Activated T-helper 1 cell treated with anti-CD3 and anti-CD28 coated beads, Interleukin-12 subunit alpha, Interleukin-12 subunit beta, Interleukin-2, Interleukin-4 antibody, amounts not matched to agents 30 ng/mL and 10 ng/mL and 1 ng/mL, durations not matched to agents 14 hours and 24 hours and 36 hours (primary cell): ENCODE data around the gene JADE3. TPM values are rescaled to one million over a fixed set of nuclear protein-coding genes. Genes with fewer than 3 reads are reported as not detected.

ENCODE experiments used
- DNase-seq: peaks from one replicate; pipeline ENCODE4 v3.0.0; 2021; ENCODE audit warnings: low spot score
- H3K27ac Mint-ChIP-seq: one replicate; pipeline ENCODE4 v1.8.0; 2021; ENCODE audit warnings: mild to moderate bottlenecking, mixed read lengths
- H3K27me3 Mint-ChIP-seq: one replicate; pipeline ENCODE4 v1.8.0; 2022; ENCODE audit warnings: mild to moderate bottlenecking, moderate library complexity, mixed read lengths; ENCODE audit not compliant: insufficient read depth
- H3K36me3 Mint-ChIP-seq: one replicate; pipeline ENCODE4 v1.8.0; 2021; ENCODE audit warnings: low read depth, mixed read lengths
- H3K4me1 Mint-ChIP-seq: one replicate; pipeline ENCODE4 v1.8.0; 2021; ENCODE audit warnings: low read depth, mixed read lengths
- H3K4me3 Mint-ChIP-seq: one replicate; pipeline ENCODE4 v1.8.0; 2021; ENCODE audit warnings: mild to moderate bottlenecking, moderate library complexity, mixed read lengths
- H3K9me3 Mint-ChIP-seq: one replicate; pipeline ENCODE4 v1.8.0; 2021; ENCODE audit warnings: mixed read lengths
- intact Hi-C: fragments of 100-400 bp; cut with micrococcal nuclease; formaldehyde crosslinking; loops from one replicate; pipeline ENCODE4 v1.15.1; 2024
- total RNA-seq: library from RNA; stranded (reverse); gene quantifications from 2 replicates; pipeline ENCODE4 v1.2.3, GENCODE V29; 2022

JADE3 gene
- total RNA-seq, 1 donor from 2014 or later, result 1.3 TPM

- Mint-ChIP-seq H3K27ac (no peak overlapping the region), H3K9me3 (no peaks in the 10 kb centered on the region), H3K36me3 (no peaks in the 10 kb centered on the region), H3K27me3 (peaks cover 38% of the 10 kb centered on the region), H3K4me1 (peaks cover 11% of the 10 kb centered on the region), H3K4me3 (peak overlapping the region; percentile 83)
- intact Hi-C loops, result loop anchor here (2.0 kb wide), 1 partner anchor 66 kb away; no protein-coding TSS in a partner anchor
- no peak for DNase-seq
Observed at GRCh38 chrX:46912603-46913491, 626 bp downstream of the JADE3 start.

- peaks cover 11% of the 10 kb centered on the region for H3K4me1 Mint-ChIP-seq
- H3K4me3 Mint-ChIP-seq, result peak overlapping the region; percentile 83
- H3K27ac Mint-ChIP-seq, result peak overlapping the region; percentile 12
- no peak for DNase-seq
- intact Hi-C loops, result loop anchor here (2.0 kb wide), 1 partner anchor 65 kb away; no protein-coding TSS in a partner anchor
- peaks cover 35% of the 10 kb centered on the region for H3K27me3 Mint-ChIP-seq
- H3K36me3 Mint-ChIP-seq, result no peaks in the 10 kb centered on the region
- no peaks in the 10 kb centered on the region for H3K9me3 Mint-ChIP-seq
Observed at GRCh38 chrX:46913667-46914066, 1.4 kb downstream of the JADE3 start.

DNA sequence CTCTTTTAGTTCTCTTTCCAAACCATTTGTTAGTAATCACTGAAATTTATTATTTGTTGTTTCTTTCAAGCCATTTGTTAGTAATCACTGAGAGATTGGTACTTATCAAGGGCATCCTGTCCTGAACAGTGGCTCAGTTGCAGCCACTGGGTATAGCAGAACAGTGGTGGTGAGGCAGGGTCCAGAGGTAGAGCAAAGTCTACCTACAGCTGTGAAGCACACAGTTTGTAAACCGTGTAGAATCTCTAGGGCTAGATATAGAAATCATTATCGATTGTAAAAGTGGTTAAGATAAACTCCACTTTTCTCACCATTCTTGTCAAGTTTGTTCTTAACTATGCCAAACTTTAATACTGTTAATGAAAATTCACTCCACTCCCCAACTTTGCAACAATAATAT lies 4.1 kb downstream of the JADE3 start:
- H3K27ac Mint-ChIP-seq, result no peak overlapping the region
- H3K4me1 Mint-ChIP-seq, result peaks cover 11% of the 10 kb centered on the region
- peaks cover 6% of the 10 kb centered on the region for H3K9me3 Mint-ChIP-seq
- no peaks in the 10 kb centered on the region for H3K36me3 Mint-ChIP-seq
- no peak for DNase-seq
- H3K4me3 Mint-ChIP-seq, result no peak overlapping the region
- peaks cover 28% of the 10 kb centered on the region for H3K27me3 Mint-ChIP-seq
- intact Hi-C loops, result no loop called here

DNA sequence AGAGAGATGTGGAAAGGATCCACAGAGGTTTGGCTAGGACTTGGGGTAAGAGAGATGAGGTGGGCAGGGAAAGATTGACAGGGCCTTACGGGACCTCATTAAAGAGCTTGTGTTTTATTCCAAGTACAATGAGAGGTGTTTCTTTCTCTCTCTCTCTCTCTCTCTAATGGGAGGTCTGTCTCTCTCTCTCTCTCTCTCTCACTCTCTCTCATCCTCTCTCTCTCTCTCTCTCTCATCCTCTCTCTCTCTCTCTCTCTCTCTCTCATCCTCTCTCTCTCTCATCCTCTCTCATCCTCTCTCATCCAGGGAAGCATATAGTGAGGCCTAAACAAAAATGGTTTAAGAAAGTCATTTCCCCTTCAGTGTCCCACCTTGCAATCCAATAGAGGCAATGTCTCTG lies 5.4 kb downstream of the JADE3 start:
- Mint-ChIP-seq H3K27me3 (peaks cover 24% of the 10 kb centered on the region), H3K4me3 (no peak overlapping the region), H3K36me3 (no peaks in the 10 kb centered on the region), H3K27ac (no peak overlapping the region), H3K4me1 (peaks cover 11% of the 10 kb centered on the region), H3K9me3 (peaks cover 6% of the 10 kb centered on the region)
- intact Hi-C loops, result no loop called here
- no peak for DNase-seq

GRCh38 chrX:46918434-46918833 lies 6.2 kb downstream of the JADE3 start:
- Mint-ChIP-seq H3K36me3 (no peaks in the 10 kb centered on the region), H3K9me3 (peaks cover 6% of the 10 kb centered on the region), H3K4me3 (no peak overlapping the region), H3K27me3 (peaks cover 23% of the 10 kb centered on the region), H3K4me1 (peaks cover 11% of the 10 kb centered on the region), H3K27ac (no peak overlapping the region)
- intact Hi-C loops, result no loop called here
- DNase-seq, result no peak

DNA sequence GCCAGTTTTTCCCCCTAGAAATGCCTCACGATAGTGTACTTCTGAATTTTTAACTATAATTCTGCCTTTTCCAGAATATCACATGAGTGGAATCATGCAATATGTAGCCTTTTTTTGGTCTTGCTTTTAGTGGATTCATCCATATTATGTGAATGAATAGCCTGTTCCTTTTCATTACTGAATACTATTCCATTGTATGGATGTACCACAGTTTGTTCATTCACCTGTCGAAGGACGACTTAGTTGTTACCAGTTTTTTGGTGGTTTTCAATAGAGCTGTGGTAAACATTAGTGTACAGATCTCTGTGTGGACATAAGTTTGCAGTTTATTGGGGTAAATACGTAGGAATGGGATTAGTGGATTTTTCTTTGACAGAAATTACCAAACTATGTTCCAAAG lies 8.0 kb downstream of the JADE3 start:
- no peaks in the 10 kb centered on the region for H3K4me1 Mint-ChIP-seq
- intact Hi-C loops, result no loop called here
- H3K9me3 Mint-ChIP-seq, result peaks cover 6% of the 10 kb centered on the region
- no peaks in the 10 kb centered on the region for H3K36me3 Mint-ChIP-seq
- no peak for DNase-seq
- H3K27me3 Mint-ChIP-seq, result peaks cover 10% of the 10 kb centered on the region
- no peak overlapping the region for H3K27ac Mint-ChIP-seq
- H3K4me3 Mint-ChIP-seq, result no peak overlapping the region

DNA sequence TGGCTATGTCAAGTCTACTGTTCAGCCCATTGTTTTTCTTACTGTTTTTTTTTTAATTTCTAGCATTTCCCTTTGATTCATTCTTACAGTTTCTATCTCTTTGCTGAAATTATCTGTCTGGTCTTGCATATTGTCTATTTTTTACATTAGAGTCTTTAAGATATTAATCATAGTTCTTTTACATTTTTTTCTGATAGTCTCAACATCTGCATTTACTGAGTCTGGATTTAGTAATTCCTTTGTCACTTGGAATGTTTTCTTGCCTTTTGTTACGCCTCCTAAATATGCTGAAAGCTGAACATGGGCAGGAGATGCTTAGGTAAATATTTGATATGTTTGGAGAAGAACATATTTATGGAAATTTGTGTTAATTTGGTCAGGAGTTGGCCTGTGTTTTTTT lies 10.4 kb downstream of the JADE3 start:
- H3K4me3 Mint-ChIP-seq, result no peak overlapping the region
- peaks cover 6% of the 10 kb centered on the region for H3K9me3 Mint-ChIP-seq
- no peaks in the 10 kb centered on the region for H3K36me3 Mint-ChIP-seq
- no peak for DNase-seq
- no peak overlapping the region for H3K27ac Mint-ChIP-seq
- peaks cover 5% of the 10 kb centered on the region for H3K27me3 Mint-ChIP-seq
- intact Hi-C loops, result no loop called here
- no peaks in the 10 kb centered on the region for H3K4me1 Mint-ChIP-seq

GRCh38 chrX:46927718-46928117 lies 15.5 kb downstream of the JADE3 start:
- H3K36me3 Mint-ChIP-seq, result no peaks in the 10 kb centered on the region
- intact Hi-C loops, result no loop called here
- no peaks in the 10 kb centered on the region for H3K9me3 Mint-ChIP-seq
- no peak for DNase-seq
- H3K4me3 Mint-ChIP-seq, result no peak overlapping the region
- H3K27ac Mint-ChIP-seq, result no peak overlapping the region
- no peaks in the 10 kb centered on the region for H3K4me1 Mint-ChIP-seq
- H3K27me3 Mint-ChIP-seq, result peaks cover 2% of the 10 kb centered on the region

DNA sequence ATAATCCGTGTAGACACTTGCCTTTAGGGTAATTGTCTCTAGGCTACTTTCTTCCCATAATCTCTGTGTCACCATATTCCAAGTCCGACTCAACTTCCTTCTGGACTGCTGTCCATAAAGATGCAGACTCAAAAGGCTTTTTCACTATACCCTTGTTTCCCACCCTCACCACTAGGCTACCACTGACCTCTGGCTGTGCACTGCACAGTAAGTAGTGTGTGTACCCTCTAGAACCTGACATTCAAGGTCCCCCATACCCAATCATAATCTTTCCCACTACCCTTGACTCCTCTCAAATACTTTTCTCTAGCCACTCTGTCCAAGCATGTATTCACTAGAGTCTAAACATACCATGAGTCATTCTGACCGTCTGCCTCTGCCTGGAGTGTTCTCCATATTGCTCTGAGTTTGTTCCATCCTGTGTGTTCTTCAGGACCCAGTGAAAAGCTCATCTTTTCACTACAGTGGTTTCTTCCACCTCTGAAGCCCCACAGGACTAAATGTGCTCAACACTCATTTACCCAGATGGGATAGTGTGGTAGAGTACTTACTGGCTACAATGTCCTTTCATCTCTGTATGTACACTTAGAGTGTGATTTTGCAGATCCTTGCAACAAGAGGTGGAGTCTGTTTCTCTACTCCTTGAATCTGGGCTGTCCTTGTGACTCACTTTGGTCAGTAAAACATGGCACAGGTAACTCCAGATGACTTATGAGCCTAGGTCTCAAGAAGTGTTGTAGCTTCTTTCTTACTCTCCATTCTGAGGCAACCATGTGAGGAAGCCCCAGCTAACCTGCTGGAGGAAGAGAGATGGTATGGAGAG lies 17.4 kb downstream of the JADE3 start:
- no peaks in the 10 kb centered on the region for H3K36me3 Mint-ChIP-seq
- H3K9me3 Mint-ChIP-seq, result no peaks in the 10 kb centered on the region
- intact Hi-C loops, result no loop called here
- no peak for DNase-seq
- H3K4me1 Mint-ChIP-seq, result no peaks in the 10 kb centered on the region
- no peak overlapping the region for H3K4me3 Mint-ChIP-seq
- peaks cover 2% of the 10 kb centered on the region for H3K27me3 Mint-ChIP-seq
- no peak overlapping the region for H3K27ac Mint-ChIP-seq

DNA sequence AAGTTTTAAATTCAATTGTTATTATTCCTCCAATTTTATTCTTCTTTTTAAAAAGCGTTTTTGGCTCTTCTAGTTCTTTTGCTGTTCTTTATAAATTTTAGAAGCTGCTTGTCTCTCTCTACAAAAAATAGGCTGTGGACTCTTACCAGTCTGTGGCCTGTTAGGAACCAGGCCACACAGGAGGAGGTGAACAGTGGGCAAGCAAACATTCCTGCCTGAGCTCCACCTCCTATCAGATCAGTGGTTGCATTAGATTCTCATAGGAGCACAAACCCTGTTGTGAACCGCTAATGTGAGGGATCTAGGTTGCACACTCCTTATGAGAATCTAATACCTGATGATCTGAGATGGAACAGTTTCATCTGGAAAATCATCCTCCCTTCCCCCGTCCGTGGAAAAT lies 23.1 kb downstream of the JADE3 start:
- no peaks in the 10 kb centered on the region for H3K9me3 Mint-ChIP-seq
- no peak for DNase-seq
- H3K27ac Mint-ChIP-seq, result no peak overlapping the region
- H3K4me1 Mint-ChIP-seq, result no peaks in the 10 kb centered on the region
- H3K27me3 Mint-ChIP-seq, result peaks cover 4% of the 10 kb centered on the region
- intact Hi-C loops, result no loop called here
- no peaks in the 10 kb centered on the region for H3K36me3 Mint-ChIP-seq
- H3K4me3 Mint-ChIP-seq, result no peak overlapping the region

GRCh38 chrX:46938589-46938988 lies 26.4 kb downstream of the JADE3 start:
- intact Hi-C loops, result no loop called here
- no peaks in the 10 kb centered on the region for H3K36me3 Mint-ChIP-seq

DNA sequence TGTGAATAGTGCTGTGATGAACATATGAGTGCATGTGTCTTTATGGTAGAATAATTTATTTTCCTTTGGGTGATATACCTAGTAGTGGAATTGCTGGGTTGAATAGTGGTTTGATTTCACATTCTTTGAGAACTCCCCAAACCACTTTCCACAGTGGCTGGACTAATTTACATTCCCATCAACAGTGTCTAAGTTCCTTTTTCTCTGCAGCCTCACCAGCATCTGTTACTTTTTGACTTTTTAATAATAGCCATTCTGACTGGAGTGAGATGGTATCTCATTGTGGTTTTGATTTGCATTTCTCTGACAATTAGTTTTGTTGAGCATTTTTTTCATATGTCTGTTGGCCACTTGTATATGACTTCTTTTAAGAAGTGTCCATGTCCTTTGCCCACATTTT lies 29.1 kb downstream of the JADE3 start:
- H3K36me3 Mint-ChIP-seq, result no peaks in the 10 kb centered on the region
- H3K27ac Mint-ChIP-seq, result no peak overlapping the region
- H3K27me3 Mint-ChIP-seq, result peaks cover 7% of the 10 kb centered on the region
- H3K9me3 Mint-ChIP-seq, result no peaks in the 10 kb centered on the region
- no peak for DNase-seq
- intact Hi-C loops, result no loop called here
- no peak overlapping the region for H3K4me3 Mint-ChIP-seq
- no peaks in the 10 kb centered on the region for H3K4me1 Mint-ChIP-seq

More at GRCh38 chrX:46938589-46938988, 26.4 kb downstream of the JADE3 start:
- H3K4me3 Mint-ChIP-seq, result no peak overlapping the region
- H3K9me3 Mint-ChIP-seq, result no peaks in the 10 kb centered on the region
- DNase-seq, result no peak
- no peak overlapping the region for H3K27ac Mint-ChIP-seq
- H3K27me3 Mint-ChIP-seq, result peaks cover 7% of the 10 kb centered on the region
- no peaks in the 10 kb centered on the region for H3K4me1 Mint-ChIP-seq

- no peaks in the 10 kb centered on the region for H3K4me1 Mint-ChIP-seq
- no peaks in the 10 kb centered on the region for H3K36me3 Mint-ChIP-seq
- intact Hi-C loops, result no loop called here
- no peaks in the 10 kb centered on the region for H3K9me3 Mint-ChIP-seq
- peaks cover 2% of the 10 kb centered on the region for H3K27me3 Mint-ChIP-seq
- H3K27ac Mint-ChIP-seq, result no peak overlapping the region
- H3K4me3 Mint-ChIP-seq, result no peak overlapping the region
- no peak for DNase-seq
Observed at GRCh38 chrX:46953137-46953527, 40.9 kb downstream of the JADE3 start.
